HepG2 (cell line): Measurements from ENCODE around the gene CKS1B. TPM values are rescaled to one million over a fixed set of nuclear protein-coding genes. Genes with fewer than 3 reads are reported as not detected.

Source experiments
- ARNTL ChIP-seq: sonication (generic); formaldehyde crosslinking; IDR thresholded peaks from 2 replicates; pipeline ENCODE4 v1.4.0; 2020; ENCODE audit warnings: mild to moderate bottlenecking, missing genetic modification reagents
- BRF2 ChIP-seq: sonication (generic); formaldehyde crosslinking; IDR thresholded peaks from 2 replicates; pipeline ENCODE4 v1.8.1; 2022; ENCODE audit warnings: mild to moderate bottlenecking, missing genetic modification reagents
- CBX1 ChIP-seq: IDR thresholded peaks from one replicate; pipeline ENCODE4 v1.6.1; 2016; ENCODE audit warnings: antibody characterized with exemption, low read depth
- CCDC6 ChIP-seq: sonication (generic); formaldehyde crosslinking; IDR thresholded peaks from 2 replicates; pipeline ENCODE4 v1.8.1; 2022; ENCODE audit warnings: mild to moderate bottlenecking, missing genetic modification reagents, moderate library complexity
- ELF4 ChIP-seq: sonication (generic); formaldehyde crosslinking; IDR thresholded peaks from 2 replicates; pipeline ENCODE4 v1.5.0; 2020; ENCODE audit warnings: missing genetic modification reagents, mild to moderate bottlenecking, moderate library complexity, borderline replicate concordance
- ETV6 ChIP-seq: sonication (generic); formaldehyde crosslinking; conservative IDR thresholded peaks from 2 replicates; pipeline ENCODE4 v1.4.0; 2020; ENCODE audit warnings: missing genetic modification reagents
- JUNB ChIP-seq: sonication (generic); formaldehyde crosslinking; IDR thresholded peaks from 2 replicates; pipeline ENCODE4 v1.8.0; 2022; ENCODE audit warnings: missing genetic modification reagents, mild to moderate bottlenecking, borderline replicate concordance
- KDM4B ChIP-seq: sonication (generic); formaldehyde crosslinking; IDR thresholded peaks from 2 replicates; pipeline ENCODE4 v1.4.0; 2020; ENCODE audit warnings: missing genetic modification reagents
- MTF2 ChIP-seq: sonication (generic); formaldehyde crosslinking; IDR thresholded peaks from 2 replicates; pipeline ENCODE4 v1.5.0; 2020; ENCODE audit warnings: missing genetic modification reagents, borderline replicate concordance
- NCOA1 ChIP-seq: sonication (generic); formaldehyde crosslinking; IDR thresholded peaks from 2 replicates; pipeline ENCODE4 v1.9.0; 2021; ENCODE audit warnings: missing genetic modification reagents
- SMAD3 ChIP-seq: sonication (generic); formaldehyde crosslinking; IDR thresholded peaks from 2 replicates; pipeline ENCODE4 v1.4.0; 2020; ENCODE audit warnings: missing genetic modification reagents
- TBX3 ChIP-seq: fragments of 450-650 bp; IDR thresholded peaks from 2 replicates; pipeline ENCODE4 v1.6.1; 2017; ENCODE audit warnings: antibody characterized with exemption, mild to moderate bottlenecking, inconsistent platforms, borderline replicate concordance
- THAP8 ChIP-seq: sonication (generic); formaldehyde crosslinking; IDR thresholded peaks from 2 replicates; pipeline ENCODE4 v1.5.1; 2020; ENCODE audit warnings: missing genetic modification reagents, mild to moderate bottlenecking, borderline replicate concordance
- TP53 ChIP-seq: sonication (generic); formaldehyde crosslinking; conservative IDR thresholded peaks from 2 replicates; pipeline ENCODE4 v1.4.0; 2020; ENCODE audit warnings: missing genetic modification reagents
- U2AF1 ChIP-seq: fragments of 200-400 bp; formaldehyde crosslinking; optimal IDR thresholded peaks from 2 replicates; pipeline ENCODE3; 2017; ENCODE audit warnings: mild to moderate bottlenecking, low read depth, low read length
- ZFP90 ChIP-seq: sonication (generic); formaldehyde crosslinking; IDR thresholded peaks from 2 replicates; pipeline ENCODE4 v1.8.0; 2022; ENCODE audit warnings: missing genetic modification reagents, mild to moderate bottlenecking, inconsistent platforms, borderline replicate concordance
- ZMAT5 ChIP-seq: sonication (generic); formaldehyde crosslinking; IDR thresholded peaks from 2 replicates; pipeline ENCODE4 v1.5.0; 2020; ENCODE audit warnings: mild to moderate bottlenecking, low read depth, missing genetic modification reagents, borderline replicate concordance
- ZNF143 ChIP-seq: sonication (generic); formaldehyde crosslinking; IDR thresholded peaks from 2 replicates; pipeline ENCODE4 v1.4.0; 2020; ENCODE audit warnings: missing genetic modification reagents
- ZNF260 ChIP-seq: sonication (generic); formaldehyde crosslinking; IDR thresholded peaks from 2 replicates; pipeline ENCODE4 v1.4.0; 2020; ENCODE audit warnings: missing genetic modification reagents, low read depth, mild to moderate bottlenecking, borderline replicate concordance
- ZNF264 ChIP-seq: sonication (generic); formaldehyde crosslinking; IDR thresholded peaks from 2 replicates; pipeline ENCODE4 v1.4.0; 2020; ENCODE audit warnings: missing genetic modification reagents
- ZNF549 ChIP-seq: sonication (generic); formaldehyde crosslinking; IDR thresholded peaks from 2 replicates; pipeline ENCODE4 v1.5.0; 2020; ENCODE audit warnings: missing genetic modification reagents
- ZNF598 ChIP-seq: sonication (generic); formaldehyde crosslinking; IDR thresholded peaks from 2 replicates; pipeline ENCODE4 v1.5.1; 2020; ENCODE audit warnings: mild to moderate bottlenecking, missing genetic modification reagents, borderline replicate concordance
- ZNF770 ChIP-seq: sonication (generic); formaldehyde crosslinking; IDR thresholded peaks from 2 replicates; pipeline ENCODE4 v1.5.0; 2020; ENCODE audit warnings: mild to moderate bottlenecking, missing genetic modification reagents
- ZNF780A ChIP-seq: sonication (generic); formaldehyde crosslinking; IDR thresholded peaks from 2 replicates; pipeline ENCODE4 v1.8.0; 2022; ENCODE audit warnings: mild to moderate bottlenecking, missing genetic modification reagents, moderate library complexity
- ZSCAN25 ChIP-seq: sonication (generic); formaldehyde crosslinking; IDR thresholded peaks from 2 replicates; pipeline ENCODE4 v1.8.0; 2022; ENCODE audit warnings: mild to moderate bottlenecking, missing genetic modification reagents
- ZSCAN9 ChIP-seq: IDR thresholded peaks from 2 replicates; pipeline ENCODE4 v1.6.1; 2016; ENCODE audit warnings: borderline replicate concordance
- polyA plus RNA-seq, 8 experiments: library from polyadenylated mRNA; depleted of rRNA in 3 of 8; stranded (reverse) in 7 of 8; unstranded in 1 of 8; fragments of >200 nt; fragmentation: Illumina TruSeq in 4 of 8; extraction: Trizol in 4 of 8; gene quantifications; 2 replicates each; pipeline versions ENCODE4 v1.2.1 to v1.2.3, GENCODE V29; 2011 to 2016; ENCODE audit warnings: low read depth in 4 of 8, missing spikeins in 1 of 8, mixed read lengths in 1 of 8; ENCODE audit not compliant: insufficient read depth in 1 of 8
- total RNA-seq, 5 experiments: library from RNA; depleted of rRNA; stranded (reverse); fragments of >200 nt; fragmentation: Illumina TruSeq; extraction: Trizol; gene quantifications; 2 replicates each; pipeline ENCODE4 v1.2.3, GENCODE V29; 2016; ENCODE audit warnings: low read depth in 1 of 5

CKS1B gene
- total and polyA plus RNA-seq, 2 of the 13 experiments (the other 11 are each of a cell fraction or from before 2014, with no cell fraction given), result 217 to 222 TPM

- no peak for TF ChIP-seq ZNF260 (CRISPR knock-in tag)
- TF ChIP-seq TBX3, result peak; percentile 56; the same call in 1 of the 2 replicates
- peak; percentile 3; the same call in 1 of the 2 replicates for TF ChIP-seq ZFP90 (CRISPR knock-in tag)
- peak; percentile 69 for TF ChIP-seq ELF4 (CRISPR knock-in tag)
- no peak for TF ChIP-seq KDM4B (CRISPR knock-in tag)
- TF ChIP-seq ZNF770 (CRISPR knock-in tag), result no peak; the same call in 1 of the 2 replicates
- TF ChIP-seq ZSCAN25 (CRISPR knock-in tag), result no peak
- TF ChIP-seq ZSCAN9, result no peak
- TF ChIP-seq CCDC6 (CRISPR knock-in tag), result peak; percentile 89; the same call in 1 of the 2 replicates
- no peak for TF ChIP-seq ZNF143 (CRISPR knock-in tag)
- no peak for TF ChIP-seq NCOA1 (CRISPR knock-in tag)
- TF ChIP-seq ZNF549, result no peak
- TF ChIP-seq SMAD3, result peak; percentile 62; the same call in 1 of the 2 replicates
- TF ChIP-seq ETV6, result no peak
- no peak for TF ChIP-seq U2AF1
- TF ChIP-seq CBX1, result peak; percentile 20
- no peak for TF ChIP-seq THAP8 (CRISPR knock-in tag)
- TF ChIP-seq MTF2, result no peak
- TF ChIP-seq JUNB (CRISPR knock-in tag), result peak; percentile 61; the same call in 1 of the 2 replicates
- no peak for TF ChIP-seq ARNTL (CRISPR knock-in tag)
- TF ChIP-seq ZNF264 (CRISPR knock-in tag), result no peak
- TF ChIP-seq BRF2 (CRISPR knock-in tag), result peak; percentile 66; the same call in 1 of the 2 replicates
- no peak for TF ChIP-seq ZMAT5 (CRISPR knock-in tag)
- peak; percentile 71; the same call in 1 of the 2 replicates for TF ChIP-seq ZNF780A (CRISPR knock-in tag)
- peak; percentile 78; the same call in 1 of the 2 replicates for TF ChIP-seq ZNF598 (CRISPR knock-in tag)
- TF ChIP-seq TP53, result no peak
These were observed at the start of gene CKS1B (continued) for GRCh38 chr1:154974102-154974807.
